NCI-H460 (cell line): ENCODE measurements around the gene NOTUM. TPM values are rescaled to one million over a fixed set of nuclear protein-coding genes. Genes with fewer than 3 reads are reported as not detected.
A peak's percentile ranks its signal among the peaks of the same experiment; 100 is the strongest.
"Not testable (repeated sequence)": the region's sequence is repeated elsewhere in the genome, so short reads cannot be mapped to it uniquely, and the experiment has no call there.

Source experiments
- DNase-seq: peaks from one replicate; pipeline ENCODE4 v3.0.0-alpha.2; 2016; ENCODE audit warnings: low read depth; ENCODE audit errors: extremely low read depth
- total RNA-seq: library from RNA; depleted of rRNA; stranded (reverse); fragments of >200 nt; shearing (Covaris generic); gene quantifications from 2 replicates; pipeline ENCODE4 v1.2.3, GENCODE V29; 2014

The NOTUM gene
- total RNA-seq, 1 experiment from 2014 or later, result 0.15 TPM

- DNase-seq, result peak; percentile 42
Measured at GRCh38 chr17:81959362-81960129, 1.4 kb downstream of the NOTUM start.

- DNase-seq, result no peak
Measured at GRCh38 chr17:81958633-81959342, 2.2 kb downstream of the NOTUM start.

- no peak for DNase-seq
Measured at GRCh38 chr17:81957691-81958432, 3.1 kb downstream of the NOTUM start.

DNA sequence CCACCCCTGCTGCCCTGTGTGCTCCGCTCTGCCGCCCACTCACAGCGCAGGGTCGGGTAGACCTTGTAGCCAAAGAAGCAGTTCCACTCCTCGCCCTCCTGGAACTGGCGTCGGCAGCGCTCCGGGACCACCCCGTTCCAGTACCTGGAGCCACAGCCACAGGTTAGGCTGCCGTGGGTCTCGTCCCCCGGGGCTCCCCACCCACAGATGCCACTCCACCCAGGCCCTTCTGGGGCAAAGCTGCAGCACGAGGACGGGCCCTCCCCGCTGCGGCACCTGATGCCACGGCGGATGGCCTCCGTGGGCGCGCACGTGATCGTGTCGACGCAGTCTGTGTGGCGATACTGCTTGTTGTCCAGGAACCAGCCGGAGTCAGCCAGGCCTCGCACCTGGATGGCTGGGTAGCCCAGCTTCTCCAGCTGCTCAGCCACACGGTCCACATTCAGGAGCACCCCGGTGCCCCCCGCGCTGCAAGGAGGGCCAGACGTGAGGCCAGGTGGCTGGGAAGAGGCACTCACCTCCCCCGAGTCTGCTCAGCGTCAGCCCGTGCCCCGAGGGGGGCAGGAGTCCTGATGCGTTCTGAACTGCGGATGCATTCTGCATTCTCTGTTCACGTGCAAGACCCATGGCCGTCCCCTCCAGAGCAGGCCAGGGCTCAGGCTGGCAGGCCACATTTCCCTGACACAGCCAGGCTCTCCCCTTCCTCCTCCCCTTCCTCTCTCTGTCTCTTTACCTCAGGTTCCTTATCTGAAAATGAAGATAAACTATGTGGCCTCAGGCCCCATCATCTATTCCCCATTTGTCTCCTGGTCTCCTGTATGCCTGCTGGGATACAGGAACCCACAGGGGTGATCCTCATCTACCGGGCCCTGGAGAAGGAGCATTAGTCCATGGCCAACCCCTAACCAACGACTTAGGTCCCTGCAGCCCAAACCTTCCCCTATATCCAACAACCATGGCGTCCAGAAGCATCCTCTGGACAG, 4.1 kb downstream of the NOTUM start:
- no peak for DNase-seq

GRCh38 chr17:81955756-81956544, 5.0 kb downstream of the NOTUM start:
- no peak for DNase-seq

DNA sequence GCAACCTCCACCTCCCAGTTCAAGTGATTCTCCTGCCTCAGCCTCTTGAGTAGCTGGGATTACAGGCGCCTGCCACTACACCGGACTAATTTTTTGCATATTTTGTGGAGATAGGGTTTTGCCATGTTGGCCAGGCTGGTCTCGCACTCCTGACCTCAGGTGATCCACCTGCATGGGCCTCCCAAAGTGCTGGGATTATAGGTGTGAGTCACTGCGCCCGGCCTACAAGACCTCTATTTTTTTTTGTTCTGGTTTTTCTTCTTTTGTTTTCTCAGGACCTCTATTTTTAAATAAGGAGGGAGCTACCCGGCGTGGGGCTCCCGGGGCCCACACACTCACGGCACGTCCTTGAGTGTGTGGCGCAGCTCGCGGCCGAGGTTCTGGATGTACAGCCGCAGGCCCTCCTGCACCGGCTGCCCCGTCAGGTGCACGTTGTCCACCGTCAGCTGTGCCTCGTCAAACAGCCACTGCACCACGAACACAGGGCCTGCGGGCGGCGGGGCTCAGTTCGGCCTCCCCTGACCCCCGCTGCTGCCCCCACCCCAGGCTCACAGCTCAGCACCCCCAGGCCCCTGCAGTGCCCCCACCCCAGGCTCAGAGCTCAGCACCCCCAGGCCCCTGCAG, 5.8 kb downstream of the NOTUM start:
- no peak for DNase-seq

DNA sequence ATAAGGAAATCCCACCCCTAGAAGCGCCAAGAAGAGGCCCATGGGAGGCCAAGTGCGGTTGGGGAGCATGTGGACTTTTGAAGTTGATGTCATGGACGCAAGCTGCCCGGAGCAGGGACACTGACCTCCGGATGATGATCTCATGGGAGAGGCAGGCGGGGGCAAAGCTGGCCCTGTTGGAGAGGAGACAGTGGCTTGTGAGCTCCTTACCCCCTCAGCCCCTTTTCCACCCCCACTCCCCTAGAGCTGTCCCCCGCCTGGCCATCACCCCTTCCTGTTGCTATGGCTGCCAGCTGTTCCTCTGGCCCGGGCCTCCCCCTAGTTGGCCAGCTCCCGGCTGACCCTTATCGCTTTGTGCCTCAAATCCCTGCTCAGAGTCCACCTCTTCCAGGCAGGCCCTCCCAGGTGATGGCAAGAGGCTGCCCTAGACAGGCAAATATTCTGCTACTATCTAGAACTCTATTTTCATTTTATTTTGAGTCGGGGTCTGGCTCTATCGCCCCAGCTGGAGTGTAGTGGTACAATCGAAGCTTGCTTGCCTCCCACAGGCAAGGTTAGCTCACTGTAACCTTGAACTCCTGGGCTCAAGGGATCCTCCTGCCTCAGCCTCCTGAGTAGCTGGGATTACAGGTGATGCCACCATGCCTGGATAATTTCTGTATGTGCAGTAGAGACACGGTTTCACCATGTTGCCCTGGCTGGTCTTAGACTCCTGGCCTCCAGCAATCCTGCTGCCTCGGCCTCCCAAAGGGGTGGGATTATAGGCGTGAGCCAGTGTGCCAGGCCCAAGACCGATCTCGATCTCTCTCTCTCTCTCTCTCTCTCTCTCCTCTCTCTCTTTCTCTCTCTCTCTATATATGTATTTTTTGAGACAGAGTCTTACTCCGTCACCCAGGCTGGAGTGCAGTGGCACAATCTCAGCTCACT, 6.6 kb downstream of the NOTUM start:
- no peak for DNase-seq

DNA sequence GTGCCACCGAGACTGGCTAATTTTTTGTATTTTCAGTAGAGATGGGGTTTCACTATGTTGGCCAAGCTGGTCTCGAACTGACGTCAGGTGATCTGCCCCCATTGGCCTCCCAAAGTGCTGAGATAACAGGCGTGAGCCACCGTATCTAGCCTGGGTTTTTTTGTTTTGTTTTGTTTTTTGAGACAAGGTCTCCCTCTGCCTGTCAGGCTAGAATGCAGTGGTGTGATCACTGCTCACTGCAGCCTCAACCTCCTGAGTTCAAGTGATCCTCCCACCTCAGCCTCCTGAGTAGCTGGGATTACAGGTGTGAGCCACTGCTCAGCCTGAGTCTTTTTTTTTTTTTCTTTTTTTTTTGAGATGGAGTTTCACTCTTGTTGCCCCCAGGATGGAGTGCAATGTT, 7.5 kb downstream of the NOTUM start:
- DNase-seq, result not testable (repeated sequence)

DNA sequence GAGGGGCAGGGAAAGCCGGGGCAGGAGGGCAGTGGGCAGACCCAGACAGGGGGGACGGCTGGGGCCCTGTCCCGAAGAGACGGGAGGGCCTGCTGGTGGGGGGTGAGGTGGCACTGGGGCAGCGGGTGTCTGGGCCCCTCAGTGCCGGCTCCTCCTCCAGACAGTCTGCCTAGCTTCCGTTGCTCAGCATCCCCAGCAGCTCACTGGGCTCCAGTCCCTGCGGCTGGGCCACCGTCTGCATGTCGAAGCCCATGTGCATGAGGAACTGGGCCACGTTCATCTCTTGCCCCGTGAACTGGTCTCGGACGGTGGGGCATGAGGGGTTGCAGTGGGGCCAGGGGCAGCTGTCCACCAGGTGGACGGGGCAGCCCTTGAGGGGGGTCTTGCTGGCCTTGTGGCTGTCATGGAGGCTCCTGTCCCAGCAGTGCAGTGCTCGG, 8.2 kb downstream of the NOTUM start:
- no peak for DNase-seq

- no peak for DNase-seq
Measured at GRCh38 chr17:81951785-81952684, 9.0 kb downstream of the NOTUM start.

DNA sequence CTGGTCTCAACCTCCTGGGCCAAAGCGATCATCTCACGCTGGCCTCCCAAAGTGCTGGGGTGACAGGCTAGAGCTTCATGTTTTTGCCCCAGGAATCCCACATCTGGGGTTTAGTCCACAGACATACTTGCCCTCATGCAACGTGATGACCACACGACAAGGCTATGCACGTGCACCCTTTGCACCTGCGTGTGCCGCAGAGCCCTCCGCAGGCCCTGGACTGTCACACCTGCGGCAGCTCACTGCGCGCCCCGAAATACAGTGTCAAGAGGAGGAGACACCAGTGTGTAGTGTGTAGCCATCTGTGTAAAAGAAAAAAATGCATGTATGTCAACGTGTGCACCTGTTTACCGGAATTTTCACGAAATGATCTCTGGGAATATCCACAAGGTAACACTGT, 10.5 kb downstream of the NOTUM start:
- no peak for DNase-seq

- no peak for DNase-seq
Measured at GRCh38 chr17:81948635-81949378, 12.2 kb downstream of the NOTUM start.

- DNase-seq, result no peak
Measured at GRCh38 chr17:81947189-81947588, 13.8 kb downstream of the NOTUM start, which contains the start of gene MYADML2. TSS of gene MYADML2 (minus strand) at chr17:81947233. CDS start at chr17:81941741, 5,492 bp downstream.

GRCh38 chr17:81944858-81945257, 16.1 kb downstream of the NOTUM start:
- no peak for DNase-seq

DNA sequence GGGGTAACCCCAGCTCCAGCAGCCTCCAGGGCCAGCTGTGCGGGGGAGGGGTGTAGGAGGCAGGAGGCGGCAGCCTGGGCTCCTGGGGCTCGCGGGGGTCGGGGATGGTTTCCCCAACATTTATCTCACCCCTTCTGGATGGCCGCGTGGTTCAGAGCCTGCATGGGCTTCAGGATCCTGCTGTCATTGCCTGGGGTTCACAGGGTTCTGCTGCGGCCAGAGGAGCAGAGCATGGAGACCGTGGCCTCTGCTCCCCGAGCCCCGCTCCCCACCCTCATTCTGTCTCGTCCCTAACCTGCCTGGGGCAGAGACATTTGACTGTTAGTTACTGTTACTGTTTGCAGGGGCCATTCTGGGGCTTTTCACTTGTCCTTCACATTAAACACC, 18.8 kb downstream of the NOTUM start:
- no peak for DNase-seq
